Measurements from ENCODE around the gene LAMTOR4. TPM values are rescaled to one million over a fixed set of nuclear protein-coding genes. Genes with fewer than 3 reads are reported as not detected.

Gene LAMTOR4
- 100 to 1,000 TPM; 147 to 153 TPM for total RNA-seq

DNA sequence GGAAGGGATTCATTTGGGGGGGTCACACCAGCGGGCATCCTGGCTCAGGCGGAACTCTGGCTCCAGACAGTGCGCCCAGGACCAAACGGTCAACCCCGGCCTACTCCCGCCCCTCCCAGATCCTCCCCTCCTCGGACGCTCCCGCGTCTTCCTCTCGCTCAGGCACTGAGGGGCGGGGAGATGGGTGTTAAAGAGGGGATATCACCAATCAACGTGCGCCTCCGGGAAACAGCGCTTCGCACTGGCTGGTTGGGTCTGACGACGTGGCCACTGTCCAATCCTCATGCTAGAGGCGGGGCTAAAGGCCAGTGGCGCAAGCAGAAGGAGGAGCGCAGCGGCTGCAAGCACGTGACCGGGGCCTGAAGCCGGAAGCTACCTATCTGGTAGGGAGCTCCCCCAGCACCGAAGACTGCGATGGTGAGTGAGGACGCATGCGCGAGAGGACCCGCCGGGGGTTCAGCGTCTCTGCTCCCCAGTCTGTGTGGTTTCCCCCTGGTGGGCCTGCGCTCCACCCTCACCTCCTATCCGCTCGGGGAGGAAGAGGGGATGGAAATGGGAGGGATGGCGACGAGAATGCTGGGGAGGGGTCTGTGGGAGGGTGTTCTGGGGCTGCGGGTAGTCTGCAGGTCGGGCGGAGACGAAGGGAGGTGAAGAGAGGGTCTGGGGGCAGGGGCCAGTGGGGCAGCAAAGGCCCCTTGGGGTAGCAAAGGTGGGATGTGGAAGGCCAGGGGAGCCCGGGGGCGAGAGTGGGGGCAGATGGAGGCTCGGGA lies at the start of gene LAMTOR4:
LAMTOR4 (plus strand) TSS at position 360 of the 770 bp plus-strand sequence; CDS start at position 415, 55 bp downstream.
- Mint-ChIP-seq H3K9me3 (no peaks in the 10 kb centered on the region), H3K27ac (peak within 1 kb of the TSS; percentile 80 to 98)
- peak; percentile 97 to 98 for ATAC-seq

GRCh38 chr7:100099452-100099851 lies 49.3 kb upstream of the LAMTOR4 start:
- ATAC-seq, result no peak
- Mint-ChIP-seq H3K36me3 (peaks cover 47 to 48% of the 10 kb centered on the region in 2 donors), H3K27ac (peak overlapping the region; percentile 88 to 96), H3K9me3 (no peaks in the 10 kb centered on the region)
- DNase-seq (ENCODE audit: low spot score in 2 of 2), result no peak

More for the DNA sequence above, at the start of gene LAMTOR4:
- H3K36me3 Mint-ChIP-seq, result peaks cover 21 to 24% of the 10 kb centered on the region in 2 donors
- DNase-seq (ENCODE audit: low spot score in 2 of 2), result peak; percentile 96 to 99

DNA sequence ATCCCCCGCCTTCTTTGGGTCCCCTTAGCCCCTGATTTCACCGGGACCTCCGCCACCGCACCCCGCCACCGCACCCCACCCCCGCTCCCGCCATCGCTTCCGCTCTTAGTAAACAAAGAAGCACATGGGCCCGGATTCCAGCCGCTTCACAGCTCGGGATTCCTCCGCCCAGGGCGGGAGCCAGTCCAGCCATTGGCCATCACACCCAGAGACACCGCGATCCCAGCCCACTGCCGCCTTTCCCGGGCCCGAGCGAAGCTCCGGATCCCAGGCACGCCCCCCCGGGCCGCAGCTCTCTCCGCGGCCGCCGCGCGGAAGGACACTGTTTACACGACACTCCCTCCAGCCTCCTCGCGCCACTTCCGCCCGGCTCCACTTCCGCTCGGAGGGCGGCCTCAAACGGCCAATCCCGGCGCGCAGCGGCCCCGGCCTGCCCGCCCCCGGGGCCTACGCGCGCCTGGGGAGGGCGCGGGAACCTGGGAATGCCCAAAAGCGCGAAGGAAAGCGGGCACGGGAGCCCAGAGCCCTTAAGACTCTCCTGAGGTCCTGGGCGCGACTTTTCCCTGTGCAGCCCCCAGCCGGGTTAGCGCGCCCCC lies 48.2 kb upstream of the LAMTOR4 start:
- Mint-ChIP-seq H3K36me3 (peaks cover 39 to 43% of the 10 kb centered on the region in 2 donors), H3K9me3 (no peaks in the 10 kb centered on the region), H3K27ac (peak overlapping the region; percentile 88 to 96)
- ATAC-seq (peak; percentile 80 to 81), DNase-seq (ENCODE audit: low spot score in 2 of 2) (peak; percentile 87 to 91)

DNA sequence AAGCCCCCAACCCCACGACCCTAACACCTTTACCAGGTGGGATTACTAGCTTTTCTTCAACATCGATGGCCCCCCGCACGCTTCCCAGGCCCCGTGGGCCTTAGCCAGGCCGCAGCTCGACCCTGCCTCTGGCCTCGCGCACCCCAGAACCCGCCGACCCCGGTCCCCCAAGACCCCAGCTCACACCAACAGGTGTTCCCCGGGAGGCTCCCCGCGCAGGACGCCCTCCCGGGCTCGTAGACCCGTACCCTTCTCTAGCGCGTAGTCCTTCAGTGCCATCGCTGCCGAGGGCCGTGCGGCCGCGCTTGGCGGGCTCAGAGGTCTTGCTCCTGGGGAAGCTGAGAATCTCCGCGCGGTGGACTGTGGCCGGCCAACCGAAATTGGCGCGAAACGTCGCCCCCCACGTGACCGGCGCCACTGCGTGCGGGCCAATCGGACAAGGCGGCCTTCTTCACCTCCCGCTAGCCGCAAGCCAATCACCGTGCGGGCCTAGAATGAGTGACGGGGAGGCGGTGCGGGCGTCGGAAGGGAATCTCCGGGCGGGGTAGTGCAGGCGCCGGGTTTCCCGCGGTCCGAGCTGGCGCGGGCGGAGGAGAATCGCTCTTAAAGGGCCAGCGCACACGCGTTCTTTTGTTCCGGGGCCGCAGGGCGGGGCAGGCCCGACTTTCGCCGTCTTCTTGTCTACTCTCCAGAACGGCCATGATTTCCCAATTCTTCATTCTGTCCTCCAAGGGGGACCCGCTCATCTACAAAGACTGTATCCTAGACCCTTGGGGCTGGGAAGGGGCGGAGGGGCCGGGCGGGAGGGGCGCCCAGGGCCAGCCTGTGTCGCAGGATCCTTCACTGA lies 47.5 kb upstream of the LAMTOR4 start, which contains the start of the genes AP4M1 and MCM7:
AP4M1 (plus strand) TSS at position 628 of the 847 bp plus-strand sequence; CDS start at position 700, 72 bp downstream.
MCM7 (minus strand) TSS at position 382 of the 847 bp plus-strand sequence; CDS start at position 279, 103 bp downstream.
- ATAC-seq, result peak; percentile 91 to 94
- DNase-seq (ENCODE audit: low spot score in 2 of 2), result peak; percentile 97 to 98
- H3K27ac Mint-ChIP-seq, result peak within 1 kb of the TSS; percentile 88 to 96
- no peaks in the 10 kb centered on the region for H3K9me3 Mint-ChIP-seq
- H3K36me3 Mint-ChIP-seq, result peaks cover 34 to 37% of the 10 kb centered on the region in 2 donors

GRCh38 chr7:100102950-100103840 lies 45.5 kb upstream of the LAMTOR4 start:
- no peak for DNase-seq (ENCODE audit: low spot score in 2 of 2)
- Mint-ChIP-seq H3K9me3 (no peaks in the 10 kb centered on the region), H3K27ac (peak overlapping the region; percentile 68 to 88), H3K36me3 (peaks cover 24 to 25% of the 10 kb centered on the region in 2 donors)
- no peak for ATAC-seq

DNA sequence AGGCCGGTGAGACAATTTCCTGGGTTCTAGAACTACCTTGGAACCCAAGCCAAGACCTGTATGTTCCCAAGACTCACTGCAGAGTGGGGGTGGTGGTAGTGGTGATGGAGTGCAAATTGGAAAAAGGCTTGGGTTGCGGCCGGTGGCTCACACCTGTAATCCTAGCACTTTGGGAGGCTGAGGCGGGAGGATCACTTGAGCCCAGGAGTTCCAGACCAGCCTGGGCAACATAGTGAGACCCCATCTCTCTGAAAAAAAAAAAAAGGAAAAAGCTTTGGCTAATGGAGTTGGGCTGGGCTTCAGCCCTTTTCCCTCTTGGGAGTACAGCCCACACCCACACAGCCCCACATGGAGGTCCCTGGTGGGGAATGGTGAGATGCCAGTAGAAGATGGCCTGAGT lies 43.2 kb upstream of the LAMTOR4 start:
- H3K9me3 Mint-ChIP-seq, result no peaks in the 10 kb centered on the region
- peaks cover under 1 to 2% of the 10 kb centered on the region in 2 donors for H3K36me3 Mint-ChIP-seq
- H3K27ac Mint-ChIP-seq, result no peak overlapping the region
- no peak for DNase-seq (ENCODE audit: low spot score in 2 of 2)
- no peak for ATAC-seq

GRCh38 chr7:100106633-100107032 lies 42.1 kb upstream of the LAMTOR4 start:
- Mint-ChIP-seq H3K9me3 (no peaks in the 10 kb centered on the region), H3K36me3 (no peaks in the 10 kb centered on the region)
- ATAC-seq, result no peak

DNA sequence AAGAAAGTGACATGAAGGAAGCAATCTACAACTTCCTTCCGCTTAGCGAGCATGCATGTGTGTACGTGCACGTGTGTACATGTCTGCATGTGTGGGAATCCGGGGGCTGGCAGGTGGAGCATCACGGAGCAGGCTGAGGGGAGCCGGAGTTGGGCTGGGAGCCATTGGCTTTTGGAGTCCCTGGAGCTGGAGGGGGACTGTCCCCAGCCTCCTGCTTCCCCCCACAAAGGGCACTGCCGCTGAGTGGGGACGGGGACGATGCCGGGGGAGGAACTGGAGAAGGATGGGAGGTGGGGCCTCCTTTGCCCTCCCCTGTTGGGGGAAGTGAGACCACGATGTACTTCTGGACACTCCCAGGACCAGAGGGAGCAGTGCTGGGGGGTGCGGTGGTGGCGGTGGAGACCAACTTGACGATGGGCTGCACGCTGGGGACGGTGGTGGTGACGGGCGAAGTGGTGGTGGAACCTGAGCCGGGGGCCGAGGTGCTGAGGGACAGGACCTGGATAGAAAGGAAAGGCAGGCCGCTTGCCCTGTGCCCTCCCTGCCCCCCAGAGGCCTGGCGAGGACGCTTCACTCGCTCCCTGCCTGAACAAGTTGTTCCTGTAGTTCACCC lies 41.5 kb upstream of the LAMTOR4 start:
- ATAC-seq (no peak), DNase-seq (ENCODE audit: low spot score in 2 of 2) (no peak)
- Mint-ChIP-seq H3K36me3 (no peaks in the 10 kb centered on the region), H3K9me3 (no peaks in the 10 kb centered on the region), H3K27ac (peak overlapping the region in 1 of 2 donors; percentile 47)

More at GRCh38 chr7:100106633-100107032, 42.1 kb upstream of the LAMTOR4 start:
- DNase-seq (ENCODE audit: low spot score in 2 of 2), result no peak
- H3K27ac Mint-ChIP-seq, result peak overlapping the region in 1 of 2 donors; percentile 47

DNA sequence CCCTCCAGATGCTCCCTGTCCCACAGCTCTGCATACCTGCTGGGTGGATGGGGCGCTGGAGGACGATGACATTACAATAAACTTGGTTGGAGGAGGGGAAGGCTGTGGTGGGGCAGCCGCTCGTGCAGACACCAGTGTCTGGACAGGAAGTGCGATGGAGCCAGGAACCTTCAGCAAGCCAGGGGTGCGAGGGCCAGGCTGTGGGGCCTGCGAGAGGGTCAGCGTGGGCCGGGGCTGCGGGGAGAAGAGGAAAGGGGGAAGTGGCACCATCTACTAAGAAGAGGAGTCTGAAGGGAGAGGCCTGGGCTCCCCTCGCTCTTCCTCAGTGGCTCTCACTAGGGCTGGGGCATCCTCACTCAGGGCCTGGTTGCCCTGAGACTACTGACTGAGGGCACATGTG lies 40.8 kb upstream of the LAMTOR4 start:
- Mint-ChIP-seq H3K36me3 (no peaks in the 10 kb centered on the region), H3K27ac (no peak overlapping the region), H3K9me3 (no peaks in the 10 kb centered on the region)
- ATAC-seq, result no peak
- no peak for DNase-seq (ENCODE audit: low spot score in 2 of 2)

DNA sequence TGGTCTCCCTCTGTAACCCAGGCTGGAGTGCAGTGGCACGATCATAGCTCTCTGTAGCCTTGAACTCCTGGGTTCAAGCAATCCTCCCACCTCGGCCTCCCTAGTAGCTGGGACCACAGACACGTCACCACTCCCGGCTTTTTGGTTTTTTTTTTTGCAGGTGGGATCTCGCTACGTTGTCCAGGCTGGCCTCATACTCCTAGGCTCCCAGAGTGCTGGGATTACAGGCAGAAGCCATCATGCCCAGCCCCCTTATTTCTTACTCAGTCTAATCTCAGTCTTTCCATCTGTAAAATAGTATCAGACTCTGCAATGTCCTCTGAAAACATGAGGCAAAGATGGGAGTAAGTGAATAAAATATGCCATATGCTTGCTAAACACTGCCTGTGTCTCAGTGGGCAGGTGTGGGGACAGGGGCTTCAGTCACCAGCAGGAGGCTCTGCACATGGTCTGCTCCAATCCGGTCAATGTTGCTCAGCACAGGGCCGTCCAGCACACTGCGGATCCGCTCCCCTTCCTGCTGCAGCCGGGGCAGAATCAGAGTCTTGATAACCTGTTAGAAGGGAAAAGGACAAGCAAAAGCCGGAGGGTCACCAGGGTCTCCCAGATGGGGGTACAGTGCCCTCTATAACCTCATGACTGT lies 39.1 kb upstream of the LAMTOR4 start:
- no peak for DNase-seq (ENCODE audit: low spot score in 2 of 2)

DNA sequence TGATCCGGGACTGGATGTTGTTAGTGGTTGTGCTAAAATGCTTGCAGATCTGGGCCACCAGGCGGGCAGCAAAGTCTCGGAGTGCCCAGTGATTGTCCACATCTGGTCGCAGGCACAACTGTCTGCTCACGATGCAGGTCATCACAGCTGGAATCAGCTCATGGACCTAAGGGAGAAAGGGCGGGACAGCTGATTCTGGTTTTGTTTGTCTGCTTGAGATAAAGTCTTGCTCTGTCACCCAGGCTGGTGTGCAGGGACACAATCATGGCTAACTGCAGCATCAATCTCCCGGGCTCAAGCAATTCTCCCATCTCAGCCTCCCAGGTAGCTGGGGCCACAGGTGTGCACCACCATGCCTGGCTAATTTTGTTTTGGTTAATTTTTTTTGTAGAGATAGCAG lies 37.6 kb upstream of the LAMTOR4 start:
- no peak for DNase-seq (ENCODE audit: low spot score in 2 of 2)

More for the DNA sequence above, 39.1 kb upstream of the LAMTOR4 start:
- no peaks in the 10 kb centered on the region for H3K9me3 Mint-ChIP-seq
- H3K36me3 Mint-ChIP-seq, result peaks cover 0 to 4% of the 10 kb centered on the region in 2 donors
- H3K27ac Mint-ChIP-seq, result no peak overlapping the region
- no peak for ATAC-seq

GRCh38 chr7:100111914-100112313 lies 36.8 kb upstream of the LAMTOR4 start:
- DNase-seq (ENCODE audit: low spot score in 2 of 2) (no peak), ATAC-seq (no peak)
- Mint-ChIP-seq H3K9me3 (no peaks in the 10 kb centered on the region), H3K36me3 (peaks cover 0 to 4% of the 10 kb centered on the region in 2 donors), H3K27ac (no peak overlapping the region)

More for the DNA sequence above, 37.6 kb upstream of the LAMTOR4 start:
- ATAC-seq, result no peak
- Mint-ChIP-seq H3K27ac (peak overlapping the region in 1 of 2 donors; percentile 61), H3K9me3 (no peaks in the 10 kb centered on the region), H3K36me3 (peaks cover 0 to 4% of the 10 kb centered on the region in 2 donors)

- DNase-seq (ENCODE audit: low spot score in 2 of 2), result no peak
- Mint-ChIP-seq H3K27ac (no peak overlapping the region), H3K9me3 (no peaks in the 10 kb centered on the region), H3K36me3 (peaks cover 7 to 20% of the 10 kb centered on the region in 2 donors)
- ATAC-seq, result no peak
Observed at GRCh38 chr7:100115026-100115425, 33.7 kb upstream of the LAMTOR4 start.

- no peak for DNase-seq (ENCODE audit: low spot score in 2 of 2)
- H3K36me3 Mint-ChIP-seq, result peaks cover 7 to 20% of the 10 kb centered on the region in 2 donors
- peak overlapping the region; percentile 94 to 99 for H3K27ac Mint-ChIP-seq
- ATAC-seq, result no peak
- H3K9me3 Mint-ChIP-seq, result no peaks in the 10 kb centered on the region
Observed at GRCh38 chr7:100118388-100119071, 30.2 kb upstream of the LAMTOR4 start.
